Glutamatergic neuron (in vitro differentiated cells): Measurements from ENCODE around the gene RIPOR3. TPM values are rescaled to one million over a fixed set of nuclear protein-coding genes. Genes with fewer than 3 reads are reported as not detected.

Experiments
- DNase-seq: peaks from one replicate; pipeline ENCODE4 v3.0.0; 2022
- H3K27ac Mint-ChIP-seq: one replicate; pipeline ENCODE4 v1.8.0; 2020; ENCODE audit warnings: mild to moderate bottlenecking, mixed read lengths, inconsistent platforms; ENCODE audit not compliant: unreplicated experiment
- H3K27me3 Mint-ChIP-seq: one replicate; pipeline ENCODE4 v1.8.0; 2020; ENCODE audit warnings: mild to moderate bottlenecking, moderate library complexity, mixed read lengths, inconsistent platforms; ENCODE audit not compliant: unreplicated experiment
- H3K36me3 Mint-ChIP-seq: one replicate; pipeline ENCODE4 v1.8.0; 2020; ENCODE audit warnings: mild to moderate bottlenecking, mixed read lengths, inconsistent platforms; ENCODE audit not compliant: unreplicated experiment
- H3K4me1 Mint-ChIP-seq: one replicate; pipeline ENCODE4 v1.8.0; 2020; ENCODE audit warnings: mild to moderate bottlenecking, low read depth, mixed read lengths, inconsistent platforms; ENCODE audit not compliant: unreplicated experiment
- H3K4me3 Mint-ChIP-seq: one replicate; pipeline ENCODE4 v1.8.0; 2020; ENCODE audit warnings: mild to moderate bottlenecking, mixed read lengths, inconsistent platforms; ENCODE audit not compliant: unreplicated experiment
- H3K9me3 Mint-ChIP-seq: one replicate; pipeline ENCODE4 v1.8.0; 2020; ENCODE audit warnings: mild to moderate bottlenecking, moderate library complexity, mixed read lengths, inconsistent platforms; ENCODE audit not compliant: unreplicated experiment
- CTCF ChIP-seq: fragments of 200-600 bp; sonication (generic); IDR thresholded peaks from one replicate; pipeline ENCODE4 v1.5.0; 2021; ENCODE audit not compliant: partially characterized antibody, unreplicated experiment
- total RNA-seq: library from RNA; stranded (reverse); fragmentation: NEBNext Ultra II Directional; extraction: Animal tissue kit (Norgen Biotek cat#: 25700); gene quantifications from one replicate; pipeline ENCODE4 v1.2.1, GENCODE V29; 2021; ENCODE audit not compliant: unreplicated experiment

RIPOR3 gene
- total RNA-seq, 1 donor from 2014 or later, result not detected

GRCh38 chr20:50615407-50615806, 75.9 kb downstream of the RIPOR3 start:
- H3K27me3 Mint-ChIP-seq, result peaks cover 5% of the 10 kb centered on the region
- no peak overlapping the region for H3K27ac Mint-ChIP-seq
- H3K4me1 Mint-ChIP-seq, result no peaks in the 10 kb centered on the region
- no peaks in the 10 kb centered on the region for H3K36me3 Mint-ChIP-seq
- no peak for TF ChIP-seq CTCF
- DNase-seq, result no peak
- H3K9me3 Mint-ChIP-seq, result no peaks in the 10 kb centered on the region
- no peak overlapping the region for H3K4me3 Mint-ChIP-seq

GRCh38 chr20:50613438-50614169, 77.7 kb downstream of the RIPOR3 start:
- Mint-ChIP-seq H3K9me3 (no peaks in the 10 kb centered on the region), H3K36me3 (no peaks in the 10 kb centered on the region), H3K27me3 (peaks cover 5% of the 10 kb centered on the region), H3K4me3 (no peak overlapping the region), H3K4me1 (no peaks in the 10 kb centered on the region), H3K27ac (no peak overlapping the region)
- TF ChIP-seq CTCF, result no peak
- DNase-seq, result no peak

GRCh38 chr20:50611128-50611810, 80.1 kb downstream of the RIPOR3 start:
- DNase-seq, result no peak
- no peak overlapping the region for H3K4me3 Mint-ChIP-seq
- no peak overlapping the region for H3K27ac Mint-ChIP-seq
- no peaks in the 10 kb centered on the region for H3K36me3 Mint-ChIP-seq
- no peaks in the 10 kb centered on the region for H3K27me3 Mint-ChIP-seq
- H3K4me1 Mint-ChIP-seq, result no peaks in the 10 kb centered on the region
- no peak for TF ChIP-seq CTCF
- peaks cover 3% of the 10 kb centered on the region for H3K9me3 Mint-ChIP-seq

- no peak overlapping the region for H3K27ac Mint-ChIP-seq
- H3K27me3 Mint-ChIP-seq, result no peaks in the 10 kb centered on the region
- TF ChIP-seq CTCF, result no peak
- H3K4me1 Mint-ChIP-seq, result no peaks in the 10 kb centered on the region
- no peak for DNase-seq
- H3K36me3 Mint-ChIP-seq, result no peaks in the 10 kb centered on the region
- no peak overlapping the region for H3K4me3 Mint-ChIP-seq
- H3K9me3 Mint-ChIP-seq, result peaks cover 3% of the 10 kb centered on the region
Measured at GRCh38 chr20:50610212-50610718, 81.1 kb downstream of the RIPOR3 start.

GRCh38 chr20:50609438-50609989, 81.8 kb downstream of the RIPOR3 start:
- Mint-ChIP-seq H3K4me1 (no peaks in the 10 kb centered on the region), H3K36me3 (no peaks in the 10 kb centered on the region), H3K4me3 (no peak overlapping the region), H3K27me3 (no peaks in the 10 kb centered on the region), H3K9me3 (peaks cover 3% of the 10 kb centered on the region), H3K27ac (no peak overlapping the region)
- no peak for TF ChIP-seq CTCF
- DNase-seq, result no peak
